Fibroblast of lung (primary cell): ENCODE data around the gene ST6GALNAC3.

ENCODE experiments used
- EZH2 ChIP-seq: IDR thresholded peaks from 2 replicates; pipeline ENCODE4 v1.5.1; 2012; ENCODE audit warnings: low read length, control low read depth, mild to moderate bottlenecking; ENCODE audit errors: missing control alignments
- TF ChIP-seq, protein P1 (sequence below), 2 donors: IDR thresholded peaks in 1 of 2; conservative IDR thresholded peaks in 1 of 2; 1 replicate in 1 of 2; 2 replicates in 1 of 2; pipeline ENCODE4 v1.5.1; 2011 to 2012; ENCODE audit warnings: low read length in 2 of 2, control low read depth in 1 of 2, inconsistent platforms in 1 of 2, low read depth in 1 of 2, mild to moderate bottlenecking in 1 of 2

- TF ChIP-seq, protein P1, sequence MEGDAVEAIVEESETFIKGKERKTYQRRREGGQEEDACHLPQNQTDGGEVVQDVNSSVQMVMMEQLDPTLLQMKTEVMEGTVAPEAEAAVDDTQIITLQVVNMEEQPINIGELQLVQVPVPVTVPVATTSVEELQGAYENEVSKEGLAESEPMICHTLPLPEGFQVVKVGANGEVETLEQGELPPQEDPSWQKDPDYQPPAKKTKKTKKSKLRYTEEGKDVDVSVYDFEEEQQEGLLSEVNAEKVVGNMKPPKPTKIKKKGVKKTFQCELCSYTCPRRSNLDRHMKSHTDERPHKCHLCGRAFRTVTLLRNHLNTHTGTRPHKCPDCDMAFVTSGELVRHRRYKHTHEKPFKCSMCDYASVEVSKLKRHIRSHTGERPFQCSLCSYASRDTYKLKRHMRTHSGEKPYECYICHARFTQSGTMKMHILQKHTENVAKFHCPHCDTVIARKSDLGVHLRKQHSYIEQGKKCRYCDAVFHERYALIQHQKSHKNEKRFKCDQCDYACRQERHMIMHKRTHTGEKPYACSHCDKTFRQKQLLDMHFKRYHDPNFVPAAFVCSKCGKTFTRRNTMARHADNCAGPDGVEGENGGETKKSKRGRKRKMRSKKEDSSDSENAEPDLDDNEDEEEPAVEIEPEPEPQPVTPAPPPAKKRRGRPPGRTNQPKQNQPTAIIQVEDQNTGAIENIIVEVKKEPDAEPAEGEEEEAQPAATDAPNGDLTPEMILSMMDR (conservative IDR thresholded peaks at IDR 0.05 in 1 of 2, IDR thresholded peaks at IDR 0.05 in 1 of 2; ENCODE audit: low read depth in 1 of 2, low read length in 2 of 2) = no peak
- TF ChIP-seq EZH2 = no peak
Measured at GRCh38 chr1:76470166-76470565, 395.6 kb downstream of the ST6GALNAC3 start.
